Gastroesophageal sphincter (tissue), 4 donors: ENCODE measurements around the gene OPRPN. TPM values are rescaled to one million over a fixed set of nuclear protein-coding genes. Genes with fewer than 3 reads are reported as not detected.

Experiments
- ATAC-seq: fragments of 150-250 bp; one replicate; pipeline ENCODE4 v1.9.1; 2016; ENCODE audit warnings: mild to moderate bottlenecking, moderate library complexity
- H3K27ac ChIP-seq, 4 donors: fragments of 200-600 bp; sonication (generic) in 3 of 4; 1 replicate in 3 of 4; 2 replicates in 1 of 4; pipeline ENCODE4 v1.5.1; 2016 to 2019
- H3K27me3 ChIP-seq: fragments of 200-600 bp; sonication (generic); one replicate; pipeline ENCODE4 v1.5.1; 2019
- H3K36me3 ChIP-seq, 2 donors: fragments of 200-600 bp; sonication (generic); one replicate each; pipeline ENCODE4 v1.5.1; 2019; ENCODE audit warnings: control low read depth in 1 of 2
- H3K4me1 ChIP-seq, 3 donors: fragments of 200-600 bp; sonication (generic); 1 replicate in 2 of 3; 2 replicates in 1 of 3; pipeline ENCODE4 v1.5.1; 2016 to 2019; ENCODE audit warnings: control low read depth in 2 of 3
- H3K4me3 ChIP-seq, 2 donors: fragments of 200-600 bp; sonication (generic); one replicate each; pipeline ENCODE4 v1.5.1; 2019; ENCODE audit warnings: mild to moderate bottlenecking in 1 of 2, moderate library complexity in 1 of 2
- H3K9me3 ChIP-seq, 3 donors: fragments of 200-600 bp; sonication (generic); one replicate each; pipeline ENCODE4 v1.5.1; 2017 to 2019; ENCODE audit warnings: control low read depth in 2 of 3
- EP300 ChIP-seq: sonication (generic); formaldehyde crosslinking; IDR thresholded peaks from one replicate; pipeline ENCODE4 v1.6.1; 2017; ENCODE audit warnings: antibody characterized with exemption, mild to moderate bottlenecking
- POLR2A ChIP-seq, 2 donors: fragments of 450-650 bp; IDR thresholded peaks; one replicate each; pipeline ENCODE4 v1.6.1; 2017; ENCODE audit warnings: antibody characterized with exemption in 2 of 2, mild to moderate bottlenecking in 2 of 2, moderate library complexity in 1 of 2
- POLR2AphosphoS5 ChIP-seq: sonication (generic); formaldehyde crosslinking; IDR thresholded peaks from one replicate; pipeline ENCODE4 v1.6.1; 2017; ENCODE audit warnings: antibody characterized with exemption
- WGBS, 2 donors: methylation state at CpG; one replicate each; pipeline ENCODE4 v1.1.5; 2018; ENCODE audit warnings: low coverage in 1 of 2; 5-methylcytosine and 5-hydroxymethylcytosine counted together
- total RNA-seq, 4 donors: library from RNA; depleted of rRNA; stranded (reverse); fragments of >200 nt; gene quantifications; one replicate each; pipeline ENCODE4 v1.1.0, GENCODE V29; 2016
- TF ChIP-seq, protein P1 (sequence below), 4 experiments: fragments of 200-600 bp in 2 of 4; fragments of 450-650 bp in 2 of 4; sonication (generic) in 1 of 4; IDR thresholded peaks; one replicate each; pipeline ENCODE4 v1.5.1; 2017 to 2019; ENCODE audit warnings: antibody characterized with exemption in 4 of 4, mild to moderate bottlenecking in 2 of 4, moderate library complexity in 2 of 4

The OPRPN gene
- total RNA-seq, 4 donors from 2014 or later: not detected

DNA sequence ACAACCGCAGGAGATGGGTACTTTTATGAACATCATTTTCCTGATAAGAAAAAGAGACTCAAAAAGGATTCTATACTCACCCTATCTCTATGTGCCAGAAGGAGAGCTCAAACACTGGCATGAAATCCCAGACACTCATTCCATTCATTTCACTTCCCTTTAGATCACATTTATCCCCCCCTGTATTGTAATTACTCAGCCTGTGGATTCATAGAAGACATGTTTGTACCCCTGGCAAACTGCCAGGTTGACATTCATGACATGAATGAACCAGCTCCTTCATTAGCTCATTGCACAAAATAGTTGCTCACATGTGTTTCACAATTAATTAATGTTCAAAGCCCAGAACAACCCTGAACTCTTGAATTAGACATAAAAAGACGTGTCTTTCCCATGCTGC is 32.3 kb upstream of the OPRPN start:
- 38 to 56% methylated on average over 2 of the region's 2 CpGs for WGBS, 2 donors
- Histone ChIP-seq H3K36me3 (no peaks in the 10 kb centered on the region), H3K4me3 (no peak overlapping the region), H3K4me1 (no peaks in the 10 kb centered on the region), H3K9me3 (no peaks in the 10 kb centered on the region), H3K27me3 (no peaks in the 10 kb centered on the region), H3K27ac (no peak overlapping the region)
- TF ChIP-seq, protein P1, sequence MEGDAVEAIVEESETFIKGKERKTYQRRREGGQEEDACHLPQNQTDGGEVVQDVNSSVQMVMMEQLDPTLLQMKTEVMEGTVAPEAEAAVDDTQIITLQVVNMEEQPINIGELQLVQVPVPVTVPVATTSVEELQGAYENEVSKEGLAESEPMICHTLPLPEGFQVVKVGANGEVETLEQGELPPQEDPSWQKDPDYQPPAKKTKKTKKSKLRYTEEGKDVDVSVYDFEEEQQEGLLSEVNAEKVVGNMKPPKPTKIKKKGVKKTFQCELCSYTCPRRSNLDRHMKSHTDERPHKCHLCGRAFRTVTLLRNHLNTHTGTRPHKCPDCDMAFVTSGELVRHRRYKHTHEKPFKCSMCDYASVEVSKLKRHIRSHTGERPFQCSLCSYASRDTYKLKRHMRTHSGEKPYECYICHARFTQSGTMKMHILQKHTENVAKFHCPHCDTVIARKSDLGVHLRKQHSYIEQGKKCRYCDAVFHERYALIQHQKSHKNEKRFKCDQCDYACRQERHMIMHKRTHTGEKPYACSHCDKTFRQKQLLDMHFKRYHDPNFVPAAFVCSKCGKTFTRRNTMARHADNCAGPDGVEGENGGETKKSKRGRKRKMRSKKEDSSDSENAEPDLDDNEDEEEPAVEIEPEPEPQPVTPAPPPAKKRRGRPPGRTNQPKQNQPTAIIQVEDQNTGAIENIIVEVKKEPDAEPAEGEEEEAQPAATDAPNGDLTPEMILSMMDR (IDR thresholded peaks at IDR 0.05): no peak
- ATAC-seq: no peak

DNA sequence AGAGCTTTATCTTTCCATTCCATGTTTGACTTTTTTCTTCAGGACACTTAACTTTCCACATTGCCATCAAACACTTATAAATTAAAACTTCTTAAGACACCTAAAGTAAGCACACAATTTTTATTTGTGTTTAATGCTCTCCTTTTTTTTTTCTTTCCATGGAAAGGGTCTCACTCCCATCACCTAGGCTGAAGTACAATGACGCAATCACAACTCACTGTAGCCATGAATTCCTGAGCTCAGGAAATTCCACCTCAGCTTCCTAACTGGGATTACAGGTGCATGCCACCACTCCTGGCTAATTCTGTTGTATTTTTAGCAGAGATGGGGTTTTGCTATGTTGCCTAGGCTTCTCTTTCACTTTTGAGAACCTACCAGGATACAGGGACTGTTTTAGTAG is 29.9 kb upstream of the OPRPN start:
- no peaks in the 10 kb centered on the region for H3K36me3 ChIP-seq

DNA sequence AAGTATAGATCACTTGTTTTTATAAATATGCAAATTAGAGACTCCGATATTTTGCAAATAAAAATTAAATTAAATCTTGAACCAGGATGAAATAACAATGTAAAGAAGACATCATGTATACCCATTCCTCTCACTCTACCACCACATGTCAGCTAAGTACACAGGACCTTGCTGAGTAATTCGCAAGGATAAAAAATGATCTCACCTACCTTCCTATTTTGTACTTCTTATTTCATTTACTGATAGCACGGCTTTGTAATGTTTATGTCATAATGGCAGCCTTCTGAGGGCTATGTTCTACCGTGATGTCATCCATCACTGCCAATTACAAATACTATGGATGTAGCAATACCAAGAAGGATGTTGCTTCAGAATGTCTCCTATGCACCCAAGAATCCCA is 25.8 kb upstream of the OPRPN start:
- TF ChIP-seq POLR2AphosphoS5 (no peak), EP300 (no peak), POLR2A (IDR thresholded peaks at IDR 0.05) (no peak)
- TF ChIP-seq, protein P1 (IDR thresholded peaks at IDR 0.05): no peak
- H3K27me3 ChIP-seq: no peaks in the 10 kb centered on the region
- no peak overlapping the region for H3K27ac ChIP-seq
- WGBS, 2 donors: 69 to 71% methylated on average over 4 of the region's 4 CpGs
- no peaks in the 10 kb centered on the region for H3K9me3 ChIP-seq
- H3K4me1 ChIP-seq: no peaks in the 10 kb centered on the region
- no peak for ATAC-seq
- no peaks in the 10 kb centered on the region for H3K36me3 ChIP-seq
- no peak overlapping the region for H3K4me3 ChIP-seq

More for the DNA sequence above, 29.9 kb upstream of the OPRPN start:
- Histone ChIP-seq H3K27me3 (no peaks in the 10 kb centered on the region), H3K4me1 (no peaks in the 10 kb centered on the region), H3K4me3 (no peak overlapping the region), H3K9me3 (no peaks in the 10 kb centered on the region), H3K27ac (no peak overlapping the region)
- no peak for ATAC-seq
- 90% methylated on average over 1 of the region's 1 CpG; no CpG with 5 or more reads in 1 of the 2 donors for WGBS, 2 donors
- TF ChIP-seq POLR2A (IDR thresholded peaks at IDR 0.05): no peak
- TF ChIP-seq, protein P1 (IDR thresholded peaks at IDR 0.05): no peak
- no peak for TF ChIP-seq POLR2AphosphoS5
- no peak for TF ChIP-seq EP300

DNA sequence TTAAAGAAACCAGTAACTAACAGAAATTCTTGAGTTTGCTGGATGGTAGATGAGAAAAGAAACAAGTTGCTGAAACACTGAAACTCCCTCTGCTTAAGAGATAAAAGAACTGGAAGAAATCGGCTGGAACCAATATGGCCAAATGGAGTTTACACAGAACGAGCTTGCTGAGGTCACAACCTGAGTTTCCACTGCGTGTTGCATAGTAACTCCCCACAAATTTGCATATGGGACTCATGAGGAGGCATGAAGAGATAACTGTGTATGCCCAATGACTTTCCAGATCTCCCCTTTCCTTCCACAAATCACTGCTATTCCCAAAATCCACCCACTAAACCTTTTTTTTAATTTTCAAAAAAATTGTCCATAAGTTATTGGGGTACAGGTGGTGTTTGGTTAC is 25.0 kb upstream of the OPRPN start:
- no peaks in the 10 kb centered on the region for H3K36me3 ChIP-seq
- H3K9me3 ChIP-seq: no peaks in the 10 kb centered on the region
- no peak for TF ChIP-seq EP300
- TF ChIP-seq, protein P1 (IDR thresholded peaks at IDR 0.05): no peak
- TF ChIP-seq POLR2AphosphoS5: no peak
- no peak for TF ChIP-seq POLR2A (IDR thresholded peaks at IDR 0.05)
- H3K4me1 ChIP-seq: no peaks in the 10 kb centered on the region
- no peak overlapping the region for H3K4me3 ChIP-seq
- no peak overlapping the region for H3K27ac ChIP-seq
- H3K27me3 ChIP-seq: no peaks in the 10 kb centered on the region
- 61 to 68% methylated on average over 3 of the region's 3 CpGs for WGBS, 2 donors
- no peak for ATAC-seq

DNA sequence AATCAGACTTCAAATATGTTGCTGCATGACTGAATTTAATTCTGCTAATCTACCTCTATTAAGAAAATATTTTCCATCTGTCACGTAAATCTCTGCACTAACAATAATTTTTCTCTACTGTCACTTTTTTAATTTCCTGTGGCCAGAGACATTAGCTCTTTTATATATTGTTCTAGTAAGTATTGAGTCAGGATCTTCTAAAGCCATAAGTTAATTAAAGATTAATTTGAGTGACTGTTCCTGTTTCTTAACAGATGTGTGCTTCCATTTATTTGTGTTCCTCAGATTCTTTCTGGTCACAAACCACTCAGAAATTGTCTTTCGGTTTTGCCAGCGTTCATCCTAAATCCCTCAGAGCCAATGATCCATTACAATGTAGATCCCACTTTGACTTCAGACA is 17.2 kb upstream of the OPRPN start:
- Histone ChIP-seq H3K4me1 (no peaks in the 10 kb centered on the region), H3K9me3 (no peaks in the 10 kb centered on the region), H3K4me3 (no peak overlapping the region), H3K36me3 (no peaks in the 10 kb centered on the region), H3K27me3 (no peaks in the 10 kb centered on the region), H3K27ac (no peak overlapping the region)
- WGBS, 2 donors: 71 to 92% methylated on average over 3 of the region's 3 CpGs
- no peak for ATAC-seq
- TF ChIP-seq POLR2AphosphoS5 (no peak), POLR2A (IDR thresholded peaks at IDR 0.05) (no peak), EP300 (no peak)
- TF ChIP-seq, protein P1 (IDR thresholded peaks at IDR 0.05): no peak
